CD4-positive, alpha-beta T cell treated with Interleukin-12 subunit alpha and Interleukin-12 subunit beta, for 1 hour (primary cell): ENCODE data around the gene ZNF90.
A peak's percentile ranks its signal among the peaks of the same experiment; 100 is the strongest.
"Not testable (repeated sequence)": the region's sequence is repeated elsewhere in the genome, so short reads cannot be mapped to it uniquely, and the experiment has no call there.

Source experiments
- DNase-seq: peaks from one replicate; pipeline ENCODE4 v3.0.0-alpha.2; 2020

ZNF90 gene

DNA sequence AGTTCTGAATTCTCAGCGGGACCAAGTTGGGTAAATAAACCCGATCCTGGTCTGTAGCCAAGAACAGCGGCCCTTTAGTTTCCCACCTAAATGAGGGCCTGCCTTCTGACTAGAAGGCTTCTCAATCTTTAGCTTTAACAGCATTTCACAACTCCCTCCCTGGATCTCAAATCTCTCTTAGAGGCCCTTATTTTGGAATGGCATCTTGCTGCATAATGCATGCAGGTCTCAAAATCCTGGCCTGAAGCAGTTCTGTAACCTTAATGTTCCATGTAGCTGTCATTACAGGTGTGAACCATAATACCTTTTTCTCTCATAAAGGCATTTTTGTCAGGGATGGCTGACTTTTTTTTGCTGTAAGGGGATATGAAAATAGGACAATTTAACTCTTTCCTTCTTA, 29.5 kb downstream of the ZNF90 start:
- DNase-seq = no peak

DNA sequence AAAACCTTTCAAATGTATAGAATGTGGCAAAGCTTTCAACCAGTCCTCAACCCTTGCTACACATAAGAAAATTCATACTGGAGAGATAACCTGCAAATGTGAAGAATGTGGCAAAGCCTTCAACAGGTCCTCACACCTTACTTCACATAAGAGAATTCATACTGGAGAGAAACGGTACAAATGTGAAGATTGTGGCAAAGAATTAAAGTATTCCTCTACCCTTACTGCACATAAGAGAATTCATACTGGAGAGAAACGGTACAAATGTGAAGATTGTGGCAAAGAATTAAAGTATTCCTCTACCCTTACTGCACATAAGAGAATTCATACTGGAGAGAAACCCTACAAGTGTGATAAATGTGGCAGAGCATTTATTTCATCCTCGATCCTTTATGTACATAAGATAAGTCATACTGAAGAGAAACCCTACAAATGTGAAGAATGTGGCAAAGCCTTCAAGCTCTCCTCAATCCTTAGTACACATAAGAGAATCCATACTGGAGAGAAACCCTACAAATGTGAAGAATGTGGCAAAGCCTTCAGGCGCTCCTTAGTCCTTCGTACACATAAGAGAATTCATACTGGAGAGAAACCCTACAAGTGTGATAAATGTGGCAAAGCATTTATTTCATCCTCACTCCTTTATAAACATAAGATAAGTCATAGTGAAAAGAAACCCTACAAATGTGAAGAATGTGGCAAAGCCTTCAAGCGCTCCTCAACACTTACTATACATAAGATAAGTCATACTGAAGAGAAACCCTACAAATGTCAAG, 40.5 kb downstream of the ZNF90 start:
- not testable (repeated sequence) for DNase-seq

GRCh38 chr19:20124879-20125278, 47.1 kb downstream of the ZNF90 start:
- no peak for DNase-seq

- not testable (repeated sequence) for DNase-seq
Observed at GRCh38 chr19:20132933-20133332, 55.1 kb downstream of the ZNF90 start.

- DNase-seq = not testable (repeated sequence)
Observed at GRCh38 chr19:20137714-20138113, 59.9 kb downstream of the ZNF90 start.

DNA sequence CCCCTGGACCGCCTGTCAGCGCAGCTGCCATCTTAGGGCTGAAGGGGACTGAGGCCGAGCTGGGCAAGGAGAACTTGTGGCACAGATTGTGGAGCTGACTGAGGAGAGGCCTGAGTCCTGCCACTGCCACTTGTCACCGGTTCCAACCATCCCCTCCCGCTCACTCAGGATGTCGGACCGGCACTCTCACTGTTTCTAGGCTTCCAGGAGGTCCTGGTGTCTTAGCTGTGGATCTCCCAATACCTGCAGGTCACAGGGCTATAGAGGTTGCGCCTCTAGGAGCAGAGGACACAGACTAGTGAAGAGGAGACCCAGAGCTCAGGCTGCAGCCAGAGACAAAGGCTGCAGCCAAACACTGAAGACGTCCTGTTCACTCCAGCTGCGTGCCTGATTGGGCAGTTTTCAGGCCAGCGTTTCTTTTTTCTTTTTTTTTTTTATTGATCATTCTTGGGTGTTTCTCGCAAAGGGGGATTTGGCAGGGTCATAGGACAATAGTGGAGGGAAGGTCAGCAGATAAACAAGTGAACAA, 73.9 kb downstream of the ZNF90 start:
- no peak for DNase-seq

GRCh38 chr19:20152506-20152905, 74.7 kb downstream of the ZNF90 start:
- DNase-seq = not testable (repeated sequence)

DNA sequence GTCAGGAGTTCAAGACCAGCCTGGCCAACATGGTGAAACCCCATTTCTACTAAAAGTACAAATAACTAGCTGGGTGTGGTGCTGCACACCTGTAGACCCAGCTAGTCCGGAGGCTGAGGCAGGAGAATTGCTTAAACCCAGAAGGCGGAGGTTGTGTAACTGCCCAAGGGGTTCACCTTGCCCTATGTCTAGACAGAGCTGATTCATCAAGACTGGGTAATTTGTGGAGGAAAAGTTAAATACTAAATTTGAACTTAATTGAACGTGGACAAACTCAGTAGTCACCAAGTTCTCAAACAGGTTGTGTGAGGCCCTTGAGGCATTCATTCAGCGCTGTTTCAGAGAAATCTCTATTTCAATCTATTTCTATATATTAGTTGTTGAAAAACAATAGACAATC, 75.5 kb downstream of the ZNF90 start:
- DNase-seq = no peak

- DNase-seq = no peak
Observed at GRCh38 chr19:20154636-20155035, 76.8 kb downstream of the ZNF90 start.

GRCh38 chr19:20162821-20163220, 85.0 kb downstream of the ZNF90 start:
- peak; percentile 32 for DNase-seq

- DNase-seq = no peak
Observed at GRCh38 chr19:20164456-20164855, 86.7 kb downstream of the ZNF90 start.

DNA sequence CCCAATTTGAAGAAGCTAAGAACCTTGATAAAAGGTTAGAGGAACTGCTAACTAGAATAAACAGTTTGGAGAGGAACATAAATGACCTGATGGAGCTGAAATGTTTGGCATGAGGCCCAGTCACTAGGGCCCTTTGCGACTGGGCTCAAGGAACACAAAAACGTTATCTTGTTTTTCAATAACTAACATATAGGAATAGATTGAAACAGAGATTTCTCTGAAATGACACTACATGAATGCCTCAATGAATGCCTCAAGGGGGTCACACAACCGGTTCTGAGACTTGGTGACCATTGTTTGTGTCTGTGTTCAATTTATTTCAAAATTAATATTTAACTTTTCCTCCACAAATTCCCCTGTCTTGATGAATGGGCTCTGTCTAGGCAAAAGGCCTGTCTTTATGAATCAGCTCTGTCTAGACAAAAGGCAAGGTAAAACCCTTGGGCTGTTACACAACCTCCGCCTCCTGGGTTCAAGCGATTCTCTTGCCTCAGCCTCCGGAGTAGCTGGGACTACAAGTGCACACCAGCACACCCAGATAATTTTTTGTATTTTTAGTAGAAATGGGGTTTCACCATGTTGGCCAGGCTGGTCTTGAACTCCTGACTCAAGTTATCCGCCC, 88.3 kb downstream of the ZNF90 start:
- no peak for DNase-seq

DNA sequence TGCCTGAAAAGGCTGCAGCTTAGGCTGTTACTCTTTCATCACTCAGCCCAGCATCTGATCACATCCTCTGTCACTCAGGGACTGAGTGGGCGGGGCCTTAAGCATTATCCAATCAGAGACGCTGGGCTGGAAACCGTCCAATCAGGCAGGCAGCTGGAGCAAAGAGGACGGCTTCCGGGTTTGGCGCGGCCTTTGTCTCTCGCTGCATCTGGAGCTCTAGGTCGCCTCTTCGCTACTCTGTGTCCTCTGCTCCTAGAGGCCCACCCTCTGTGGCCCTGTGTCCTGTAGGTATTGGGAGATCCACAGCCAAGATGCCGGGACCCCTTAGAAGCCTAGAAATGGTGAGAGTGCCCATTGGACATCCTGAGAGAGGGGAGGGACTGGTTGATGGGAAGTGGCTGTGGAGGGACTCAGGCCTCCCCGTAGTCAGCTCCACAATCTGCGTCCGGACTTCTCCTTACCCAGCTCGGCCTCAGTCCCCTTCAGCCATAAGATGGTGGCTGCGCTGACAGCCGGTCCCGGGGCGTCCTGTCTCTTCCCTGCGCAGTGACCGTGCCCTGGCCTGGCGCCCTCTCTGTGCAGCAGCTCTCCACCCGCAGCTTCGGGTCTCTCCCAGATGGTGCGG, 89.3 kb downstream of the ZNF90 start, which contains the start of gene ZNF486:
TSS of gene ZNF486 (plus strand) at position 195 of the 625 bp plus-strand sequence. CDS start at position 312, 117 bp downstream.
- DNase-seq = peak; percentile 95

- DNase-seq = no peak
Observed at GRCh38 chr19:20167651-20168122, 89.9 kb downstream of the ZNF90 start.
